Progenitor cell of endocrine pancreas (in vitro differentiated cells): ENCODE results near the gene HOXC10. TPM values are rescaled to one million over a fixed set of nuclear protein-coding genes. Genes with fewer than 3 reads are reported as not detected.
A peak's percentile ranks its signal among the peaks of the same experiment; 100 is the strongest.

Experiments used
- DNase-seq: peaks from one replicate; pipeline ENCODE4 v3.0.0; 2021; ENCODE audit warnings: low spot score; ENCODE audit not compliant: unreplicated experiment
- H3K27ac Mint-ChIP-seq: 2 replicates; pipeline ENCODE4 v1.8.0; 2021; ENCODE audit warnings: mild to moderate bottlenecking, moderate library complexity, mixed read lengths
- H3K27me3 Mint-ChIP-seq: 2 replicates; pipeline ENCODE4 v1.8.0; 2021; ENCODE audit warnings: mixed read lengths
- H3K36me3 Mint-ChIP-seq: 2 replicates; pipeline ENCODE4 v1.8.0; 2022; ENCODE audit warnings: mixed read lengths; ENCODE audit not compliant: insufficient read depth
- H3K4me1 Mint-ChIP-seq: 2 replicates; pipeline ENCODE4 v1.8.0; 2021; ENCODE audit warnings: low read depth, mixed read lengths
- H3K4me3 Mint-ChIP-seq: 2 replicates; pipeline ENCODE4 v1.8.0; 2021; ENCODE audit warnings: low read depth, mild to moderate bottlenecking, moderate library complexity, mixed read lengths
- H3K9me3 Mint-ChIP-seq: 2 replicates; pipeline ENCODE4 v1.8.0; 2021; ENCODE audit warnings: low read depth, mixed read lengths
- total RNA-seq: library from RNA; stranded (reverse); gene quantifications from 2 replicates; pipeline ENCODE4 v1.2.1, GENCODE V29; 2021
- TF ChIP-seq, protein P1 (sequence below): fragments of 200-600 bp; sonication (generic); IDR thresholded peaks from one replicate; pipeline ENCODE4 v1.5.0; 2021; ENCODE audit warnings: antibody characterized with exemption, mild to moderate bottlenecking; ENCODE audit not compliant: unreplicated experiment

HOXC10 gene
- total RNA-seq, 1 donor from 2014 or later: not detected

DNA sequence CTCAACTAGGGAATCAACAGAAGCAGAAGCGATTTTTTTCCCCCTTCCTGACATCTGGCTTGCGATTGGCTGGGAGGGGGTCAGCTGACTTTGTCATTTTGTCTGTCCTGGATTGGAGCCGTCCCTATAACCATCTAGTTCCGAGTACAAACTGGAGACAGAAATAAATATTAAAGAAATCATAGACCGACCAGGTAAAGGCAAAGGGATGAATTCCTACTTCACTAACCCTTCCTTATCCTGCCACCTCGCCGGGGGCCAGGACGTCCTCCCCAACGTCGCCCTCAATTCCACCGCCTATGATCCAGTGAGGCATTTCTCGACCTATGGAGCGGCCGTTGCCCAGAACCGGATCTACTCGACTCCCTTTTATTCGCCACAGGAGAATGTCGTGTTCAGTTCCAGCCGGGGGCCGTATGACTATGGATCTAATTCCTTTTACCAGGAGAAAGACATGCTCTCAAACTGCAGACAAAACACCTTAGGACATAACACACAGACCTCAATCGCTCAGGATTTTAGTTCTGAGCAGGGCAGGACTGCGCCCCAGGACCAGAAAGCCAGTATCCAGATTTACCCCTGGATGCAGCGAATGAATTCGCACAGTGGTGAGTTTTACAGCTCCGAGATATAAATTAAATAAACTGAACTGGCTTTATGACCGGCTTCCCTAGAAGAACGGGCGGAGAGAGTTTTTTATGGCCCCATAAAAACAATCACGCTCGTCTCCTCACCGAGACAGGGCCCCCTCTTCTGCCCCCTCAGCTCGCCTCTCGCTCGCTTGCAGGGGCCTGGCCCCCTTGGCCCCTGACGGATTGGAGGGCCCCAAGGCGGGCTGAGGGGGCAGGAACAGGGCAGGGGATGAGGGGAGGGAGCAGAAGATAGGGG, 43.6 kb downstream of the HOXC10 start, which contains the start of gene HOXC6:
HOXC6 (plus strand) TSS at position 127 of the 888 bp plus-strand sequence; CDS start at position 209, 82 bp downstream.
- Mint-ChIP-seq H3K27me3 (peaks cover 90% of the 10 kb centered on the region), H3K4me1 (peaks cover 16% of the 10 kb centered on the region), H3K36me3 (no peaks in the 10 kb centered on the region), H3K27ac (peak within 1 kb of the TSS; percentile 69), H3K9me3 (no peaks in the 10 kb centered on the region), H3K4me3 (no peak within 1 kb of the TSS)
- TF ChIP-seq, protein P1, sequence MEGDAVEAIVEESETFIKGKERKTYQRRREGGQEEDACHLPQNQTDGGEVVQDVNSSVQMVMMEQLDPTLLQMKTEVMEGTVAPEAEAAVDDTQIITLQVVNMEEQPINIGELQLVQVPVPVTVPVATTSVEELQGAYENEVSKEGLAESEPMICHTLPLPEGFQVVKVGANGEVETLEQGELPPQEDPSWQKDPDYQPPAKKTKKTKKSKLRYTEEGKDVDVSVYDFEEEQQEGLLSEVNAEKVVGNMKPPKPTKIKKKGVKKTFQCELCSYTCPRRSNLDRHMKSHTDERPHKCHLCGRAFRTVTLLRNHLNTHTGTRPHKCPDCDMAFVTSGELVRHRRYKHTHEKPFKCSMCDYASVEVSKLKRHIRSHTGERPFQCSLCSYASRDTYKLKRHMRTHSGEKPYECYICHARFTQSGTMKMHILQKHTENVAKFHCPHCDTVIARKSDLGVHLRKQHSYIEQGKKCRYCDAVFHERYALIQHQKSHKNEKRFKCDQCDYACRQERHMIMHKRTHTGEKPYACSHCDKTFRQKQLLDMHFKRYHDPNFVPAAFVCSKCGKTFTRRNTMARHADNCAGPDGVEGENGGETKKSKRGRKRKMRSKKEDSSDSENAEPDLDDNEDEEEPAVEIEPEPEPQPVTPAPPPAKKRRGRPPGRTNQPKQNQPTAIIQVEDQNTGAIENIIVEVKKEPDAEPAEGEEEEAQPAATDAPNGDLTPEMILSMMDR: no peak
- DNase-seq: no peak

- Mint-ChIP-seq H3K4me3 (peak overlapping the region; percentile 14), H3K9me3 (no peaks in the 10 kb centered on the region), H3K36me3 (no peaks in the 10 kb centered on the region), H3K27ac (peak overlapping the region; percentile 68), H3K4me1 (peaks cover 19% of the 10 kb centered on the region), H3K27me3 (peaks cover 84% of the 10 kb centered on the region)
- TF ChIP-seq, protein P1: no peak
- no peak for DNase-seq
Measured at GRCh38 chr12:54029529-54030441, 44.8 kb downstream of the HOXC10 start.

- no peaks in the 10 kb centered on the region for H3K9me3 Mint-ChIP-seq
- H3K4me3 Mint-ChIP-seq: no peak overlapping the region
- no peak overlapping the region for H3K27ac Mint-ChIP-seq
- TF ChIP-seq, protein P1: no peak
- H3K36me3 Mint-ChIP-seq: no peaks in the 10 kb centered on the region
- H3K4me1 Mint-ChIP-seq: peaks cover 22% of the 10 kb centered on the region
- no peak for DNase-seq
- H3K27me3 Mint-ChIP-seq: peaks cover 84% of the 10 kb centered on the region
Measured at GRCh38 chr12:54030442-54030801, 45.5 kb downstream of the HOXC10 start.

DNA sequence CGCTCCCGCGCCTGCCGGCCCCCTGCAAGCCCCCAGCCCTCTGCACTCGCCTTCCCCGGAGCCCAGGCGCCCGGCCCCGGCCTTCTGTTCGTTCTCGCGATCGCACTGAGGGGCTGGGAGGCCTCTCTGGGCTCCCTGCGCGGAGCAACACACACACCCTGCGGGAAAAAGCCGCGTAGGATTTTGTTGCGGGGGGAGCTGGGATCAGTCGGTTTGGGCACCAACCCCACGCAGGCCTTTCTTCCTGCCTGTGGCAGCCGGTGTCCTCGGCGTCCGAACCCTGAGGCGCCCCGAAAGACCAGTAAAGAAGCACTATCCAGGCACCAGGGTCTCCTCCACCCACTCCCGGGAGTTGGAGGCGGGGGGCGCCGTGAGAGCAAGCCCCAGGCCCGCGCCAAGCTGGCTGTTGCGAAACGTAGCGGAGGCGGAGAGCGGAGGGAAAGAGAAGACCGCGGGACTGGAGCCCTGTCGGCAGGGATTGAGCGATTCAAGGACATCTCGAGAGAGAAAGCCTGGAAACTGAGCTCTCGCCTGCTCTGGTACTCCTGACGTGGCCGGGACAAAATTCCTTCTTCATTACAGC, 46.0 kb downstream of the HOXC10 start:
- TF ChIP-seq, protein P1: peak; percentile 11
- peaks cover 22% of the 10 kb centered on the region for H3K4me1 Mint-ChIP-seq
- H3K27ac Mint-ChIP-seq: peak overlapping the region; percentile 37
- H3K27me3 Mint-ChIP-seq: peaks cover 84% of the 10 kb centered on the region
- no peaks in the 10 kb centered on the region for H3K9me3 Mint-ChIP-seq
- no peak for DNase-seq
- no peaks in the 10 kb centered on the region for H3K36me3 Mint-ChIP-seq
- H3K4me3 Mint-ChIP-seq: peak overlapping the region; percentile 11

- TF ChIP-seq, protein P1: peak; percentile 3
- Mint-ChIP-seq H3K27ac (no peak overlapping the region), H3K9me3 (no peaks in the 10 kb centered on the region), H3K36me3 (no peaks in the 10 kb centered on the region), H3K4me1 (peaks cover 22% of the 10 kb centered on the region), H3K4me3 (no peak overlapping the region), H3K27me3 (peaks cover 84% of the 10 kb centered on the region)
- DNase-seq: no peak
Measured at GRCh38 chr12:54031480-54031879, 46.5 kb downstream of the HOXC10 start.
